ENCODE results near the gene GSN. TPM values are rescaled to one million over a fixed set of nuclear protein-coding genes. Genes with fewer than 3 reads are reported as not detected.

The GSN gene
- total and polyA plus RNA-seq, 9 of the 15 experiments (the other 6 are each of a cell fraction or from before 2014, with no cell fraction given) = 0.39 to 16.6 (median 8.2) TPM

GRCh38 chr9:121232251-121232650 is 35.7 kb upstream of the GSN start:
- ChIA-PET POLR2A (no interaction called here), CTCF (ENCODE audit: low intra/inter-chr PET ratio) (no interaction called here)
- no peak overlapping the region for H3K9ac ChIP-seq (ENCODE audit: insufficient read depth in 1 of 2, low read depth in 2 of 2, low read length in 2 of 2)
- H3K4me1 ChIP-seq (replicated peaks in 1 of 2; ENCODE audit: control insufficient read depth in 2 of 2, insufficient read depth in 2 of 2, low read length in 2 of 2) = peaks cover 12 to 30% of the 10 kb centered on the region in 2 experiments; a peak in 4 of 5 replicates
- no peak for DNase-seq (ENCODE audit: extremely low read depth in 1 of 4, low spot score in 3 of 4)
- H3K27ac ChIP-seq (ENCODE audit: extremely low read depth, low read depth, low read length) = no peak overlapping the region
- ATAC-seq = no peak
- no peaks in the 10 kb centered on the region for H3K79me2 ChIP-seq (ENCODE audit: control insufficient read depth, insufficient read depth, low read length)
- no peaks in the 10 kb centered on the region for H4K20me1 ChIP-seq (replicated peaks; ENCODE audit: control insufficient read depth, insufficient read depth, low read length)
- WGBS (ENCODE audit: insufficient coverage, low coverage, missing lambda C conversion rate) = 71% methylated on average over 4 of the region's 4 CpGs
- no peaks in the 10 kb centered on the region for H3K27me3 ChIP-seq (ENCODE audit: control insufficient read depth in 2 of 2, insufficient read depth in 2 of 2, low read length in 2 of 2)
- TF ChIP-seq CBFA2T3 (IDR thresholded peaks at IDR 0.05) (peak; percentile 36; the same call in 1 of the 2 replicates), POLR3A (IDR thresholded peaks at IDR 0.05; ENCODE audit: borderline replicate concordance, extremely low read depth, insufficient read depth, insufficient read length) (no peak)
- H3K4me3 ChIP-seq = no peak overlapping the region
- FAIRE-seq = no peak
- no TSS peak for BruUV-seq (replicated peaks)
- H3K4me2 ChIP-seq (ENCODE audit: insufficient read depth, low read length) = no peak overlapping the region
- H3K9me1 ChIP-seq (ENCODE audit: control insufficient read depth, insufficient read depth, low read length) = no peaks in the 10 kb centered on the region
- in situ Hi-C loops (cut with MboI) (no loop called here), intact Hi-C loops (cut with micrococcal nuclease) (no loop called here)
- H3K36me3 ChIP-seq (ENCODE audit: control insufficient read depth, insufficient read depth, low read length) = no peaks in the 10 kb centered on the region; the same call in 2 of the 3 replicates
- H3K9me3 ChIP-seq (replicated peaks; ENCODE audit: control insufficient read depth, insufficient read depth, low read depth, low read length) = no peaks in the 10 kb centered on the region
- H2AFZ ChIP-seq (ENCODE audit: low read depth, low read length) = no peak overlapping the region

DNA sequence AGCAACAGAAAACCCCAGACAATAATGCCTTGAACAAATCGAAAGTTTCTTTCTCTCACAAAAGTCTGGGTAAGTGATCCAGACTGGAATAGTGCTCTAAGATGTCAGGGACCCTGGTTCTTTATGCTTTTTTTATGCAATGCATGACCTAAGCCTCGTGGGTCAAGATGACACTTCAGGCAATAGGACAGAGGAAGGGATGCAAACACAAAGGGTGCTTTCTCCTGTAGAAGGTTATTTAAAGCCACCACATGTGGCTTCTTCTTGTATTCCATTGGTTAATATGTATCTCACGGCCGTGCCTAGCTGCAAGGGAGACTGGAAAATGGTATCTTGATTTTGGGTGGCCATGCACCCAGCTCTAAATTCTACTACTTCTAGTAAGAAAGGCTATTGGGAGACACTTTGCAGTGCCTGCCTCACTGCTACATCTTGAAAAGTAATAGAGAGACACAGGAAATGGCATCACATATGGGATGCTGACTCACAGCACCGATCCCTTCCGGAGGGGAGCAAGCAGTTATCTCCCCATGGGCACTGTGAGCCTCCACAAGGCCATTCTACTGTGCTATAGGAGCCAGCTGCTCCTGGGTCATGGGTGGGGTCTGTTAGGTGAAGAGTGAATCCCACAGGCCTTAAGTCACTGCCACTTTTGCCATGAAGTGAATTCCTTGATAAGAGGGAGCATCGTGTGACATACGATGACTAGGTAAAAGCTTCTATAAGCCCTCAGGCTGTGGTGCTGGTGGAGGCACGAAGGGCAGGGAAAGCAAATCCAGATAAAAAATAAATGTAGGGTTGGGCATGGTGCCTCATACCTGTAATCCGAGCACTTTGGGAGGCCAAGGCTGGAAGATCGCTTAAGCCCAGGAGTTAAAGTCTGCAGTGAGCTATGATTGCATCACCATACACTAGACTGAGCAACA is 33.8 kb upstream of the GSN start:
- Histone ChIP-seq H2AFZ (ENCODE audit: low read depth, low read length) (peak overlapping the region; percentile 84), H4K20me1 (replicated peaks; ENCODE audit: control insufficient read depth, insufficient read depth, low read length) (no peaks in the 10 kb centered on the region), H3K9me3 (replicated peaks; ENCODE audit: control insufficient read depth, insufficient read depth, low read depth, low read length) (no peaks in the 10 kb centered on the region), H3K4me2 (ENCODE audit: insufficient read depth, low read length) (peak overlapping the region; percentile 39; the same call in 1 of the 2 replicates), H3K4me1 (replicated peaks in 1 of 2; ENCODE audit: control insufficient read depth in 2 of 2, insufficient read depth in 2 of 2, low read length in 2 of 2) (peaks cover 12 to 25% of the 10 kb centered on the region in 2 experiments; a peak in 4 of 5 replicates), H3K79me2 (ENCODE audit: control insufficient read depth, insufficient read depth, low read length) (no peaks in the 10 kb centered on the region), H3K9me1 (ENCODE audit: control insufficient read depth, insufficient read depth, low read length) (no peaks in the 10 kb centered on the region), H3K36me3 (ENCODE audit: control insufficient read depth, insufficient read depth, low read length) (no peaks in the 10 kb centered on the region; the same call in 2 of the 3 replicates), H3K9ac (ENCODE audit: insufficient read depth in 1 of 2, low read depth in 2 of 2, low read length in 2 of 2) (peak overlapping the region in 1 of 2 experiments; percentile 30; a peak in 3 of 4 replicates), H3K4me3 (no peak overlapping the region), H3K27ac (ENCODE audit: extremely low read depth, low read depth, low read length) (peak overlapping the region; percentile 68), H3K27me3 (ENCODE audit: control insufficient read depth in 2 of 2, insufficient read depth in 2 of 2, low read length in 2 of 2) (no peaks in the 10 kb centered on the region)
- WGBS (ENCODE audit: insufficient coverage, low coverage, missing lambda C conversion rate) = 16% methylated on average over 11 of the region's 11 CpGs
- DNase-seq (ENCODE audit: extremely low read depth in 1 of 4, low spot score in 3 of 4) (peak; percentile 28 to 84 (median 56)), FAIRE-seq (peak; percentile 91), ATAC-seq (peak; percentile 91)
- POLR2A ChIA-PET = interaction anchor here (0.6 to 1.8 kb wide), 6 partner anchors 10 to 59 kb away, joined by 3 to 9 read pairs (median 4); partner anchors contain the start of gene GSN
- in situ Hi-C loops (cut with MboI) = no loop called here
- intact Hi-C loops (cut with micrococcal nuclease) = no loop called here
- no TSS peak for BruUV-seq (replicated peaks)
- CTCF ChIA-PET (ENCODE audit: low intra/inter-chr PET ratio) = no interaction called here
- TF ChIP-seq, protein P1, sequence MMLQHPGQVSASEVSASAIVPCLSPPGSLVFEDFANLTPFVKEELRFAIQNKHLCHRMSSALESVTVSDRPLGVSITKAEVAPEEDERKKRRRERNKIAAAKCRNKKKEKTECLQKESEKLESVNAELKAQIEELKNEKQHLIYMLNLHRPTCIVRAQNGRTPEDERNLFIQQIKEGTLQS (IDR thresholded peaks at IDR 0.05) = peak; percentile 95
- TF ChIP-seq, protein P1 (CRISPR knock-in tag; conservative IDR thresholded peaks at IDR 0.05) = no peak
- TF ChIP-seq YY1 (IDR thresholded peaks at IDR 0.05; ENCODE audit: borderline replicate concordance in 1 of 3, control insufficient read depth in 1 of 3, extremely low read depth in 1 of 3, insufficient read depth in 3 of 3, insufficient read length in 1 of 3, insufficient replicate concordance in 2 of 3, low read depth in 1 of 3, low read length in 2 of 3) (peak in 1 of 3 experiments; percentile 56), SMAD4 (CRISPR knock-in tag; conservative IDR thresholded peaks at IDR 0.05) (peak; percentile 69), ZNF518B (CRISPR knock-in tag; IDR thresholded peaks at IDR 0.05) (no peak), CHCHD3 (CRISPR knock-in tag; IDR thresholded peaks at IDR 0.05) (no peak)

All from K562 (cell line).